Stomach (tissue), 4 donors: Measurements from ENCODE around the gene CDK11A.

Source experiments
- POLR2AphosphoS5 ChIP-seq, 3 donors: sonication (generic); formaldehyde crosslinking; IDR thresholded peaks; one replicate each; pipeline ENCODE4 v1.6.1; 2016; ENCODE audit warnings: antibody characterized with exemption in 3 of 3
- TF ChIP-seq, protein P1 (sequence below), 7 experiments: fragments of 450-650 bp in 4 of 7; fragments of 200-600 bp in 3 of 7; sonication (generic) in 3 of 7; IDR thresholded peaks; one replicate each; pipeline ENCODE4 v1.5.1; 2016 to 2019; ENCODE audit warnings: antibody characterized with exemption in 7 of 7, control low read depth in 2 of 7, mild to moderate bottlenecking in 1 of 7

DNA sequence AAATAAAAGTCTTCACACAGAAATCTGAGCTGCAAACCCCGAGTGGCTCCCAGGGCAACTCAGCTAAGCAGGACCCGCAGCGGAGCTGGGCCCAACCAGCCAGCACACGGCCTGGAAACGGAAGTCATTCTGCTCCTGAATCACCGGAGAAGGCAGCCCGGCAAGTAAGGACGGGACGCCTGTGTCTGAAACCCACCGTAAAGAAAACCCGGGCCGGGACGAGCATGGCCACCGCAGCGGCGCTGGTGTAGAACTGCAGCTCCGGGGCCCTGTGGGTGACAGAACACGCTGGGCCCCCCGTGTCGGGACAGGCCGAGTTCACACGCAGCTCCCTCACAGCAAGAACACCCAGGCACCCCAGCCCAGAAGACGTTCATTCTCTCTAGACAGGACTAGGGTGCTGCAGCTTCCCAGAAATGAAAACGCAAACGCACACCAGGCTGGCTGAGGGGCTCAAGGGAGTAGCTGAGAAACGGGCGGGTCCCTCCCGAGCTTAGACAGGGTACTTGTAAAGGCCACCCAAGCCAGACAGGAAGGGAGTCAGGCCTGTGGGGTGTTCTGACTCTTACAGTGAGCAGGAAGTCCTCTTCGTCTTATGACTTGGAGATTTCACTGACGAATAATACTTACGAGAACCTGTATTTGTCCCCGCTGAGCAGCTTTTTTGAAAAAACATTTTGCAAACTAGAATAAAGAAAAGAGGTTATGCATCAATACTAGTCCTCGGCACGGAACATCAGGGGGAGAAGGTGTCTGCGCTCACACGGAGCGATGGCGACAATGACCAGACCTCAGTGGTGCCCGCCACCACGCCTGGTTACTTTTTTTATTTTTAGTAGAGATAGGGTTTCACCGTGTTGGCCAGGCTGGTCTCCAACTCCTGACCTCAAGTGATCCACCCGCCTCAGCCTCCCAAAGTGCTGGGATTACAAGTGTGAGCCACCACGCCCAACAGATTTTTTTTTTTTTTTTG, 54.4 kb downstream of the CDK11A start:
- TF ChIP-seq, protein P1, sequence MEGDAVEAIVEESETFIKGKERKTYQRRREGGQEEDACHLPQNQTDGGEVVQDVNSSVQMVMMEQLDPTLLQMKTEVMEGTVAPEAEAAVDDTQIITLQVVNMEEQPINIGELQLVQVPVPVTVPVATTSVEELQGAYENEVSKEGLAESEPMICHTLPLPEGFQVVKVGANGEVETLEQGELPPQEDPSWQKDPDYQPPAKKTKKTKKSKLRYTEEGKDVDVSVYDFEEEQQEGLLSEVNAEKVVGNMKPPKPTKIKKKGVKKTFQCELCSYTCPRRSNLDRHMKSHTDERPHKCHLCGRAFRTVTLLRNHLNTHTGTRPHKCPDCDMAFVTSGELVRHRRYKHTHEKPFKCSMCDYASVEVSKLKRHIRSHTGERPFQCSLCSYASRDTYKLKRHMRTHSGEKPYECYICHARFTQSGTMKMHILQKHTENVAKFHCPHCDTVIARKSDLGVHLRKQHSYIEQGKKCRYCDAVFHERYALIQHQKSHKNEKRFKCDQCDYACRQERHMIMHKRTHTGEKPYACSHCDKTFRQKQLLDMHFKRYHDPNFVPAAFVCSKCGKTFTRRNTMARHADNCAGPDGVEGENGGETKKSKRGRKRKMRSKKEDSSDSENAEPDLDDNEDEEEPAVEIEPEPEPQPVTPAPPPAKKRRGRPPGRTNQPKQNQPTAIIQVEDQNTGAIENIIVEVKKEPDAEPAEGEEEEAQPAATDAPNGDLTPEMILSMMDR (IDR thresholded peaks at IDR 0.05) = no peak
- TF ChIP-seq POLR2AphosphoS5 (IDR thresholded peaks at IDR 0.05) = no peak
